MCF 10A (cell line): ENCODE results near the gene MTX1. TPM values are rescaled to one million over a fixed set of nuclear protein-coding genes. Genes with fewer than 3 reads are reported as not detected.

Source experiments
- BruUV-seq: library from RNA; stranded (reverse); fragments of 400-500 nt; replicated peaks from 2 replicates; lab custom pipeline; 2021; lab: Mats Ljungman, UMichigan
- CTCF ChIA-PET: fragments of 300-600 bp; sonication (Branson Sonifier 250); formaldehyde crosslinking; extraction: SDS; loops from one replicate; lab custom pipeline; 2021; ENCODE audit warnings: antibody characterized with exemption, inconsistent platforms; lab: Yijun Ruan, JAX
- POLR2A ChIA-PET: fragments of 300-600, 350-650 bp; sonication (Branson Sonifier 250); formaldehyde crosslinking; extraction: SDS; loops from one replicate; lab custom pipeline; 2020; ENCODE audit warnings: antibody characterized with exemption, inconsistent platforms; lab: Yijun Ruan, JAX
- DNase-seq: peaks from one replicate; pipeline ENCODE4 v3.0.0-alpha.2; 2018; ENCODE audit not compliant: unreplicated experiment
- H3K27ac Mint-ChIP-seq: one replicate; pipeline ENCODE4 v1.8.0; 2022; ENCODE audit warnings: mild to moderate bottlenecking, low read depth, mixed read lengths; ENCODE audit not compliant: unreplicated experiment
- H3K27me3 Mint-ChIP-seq: one replicate; pipeline ENCODE4 v1.8.0; 2022; ENCODE audit warnings: mixed read lengths; ENCODE audit not compliant: insufficient read depth, unreplicated experiment
- H3K36me3 Mint-ChIP-seq: one replicate; pipeline ENCODE4 v1.8.0; 2022; ENCODE audit warnings: mild to moderate bottlenecking, moderate library complexity, mixed read lengths; ENCODE audit not compliant: insufficient read depth, unreplicated experiment
- H3K4me1 Mint-ChIP-seq: one replicate; pipeline ENCODE4 v1.8.0; 2022; ENCODE audit warnings: mixed read lengths; ENCODE audit not compliant: insufficient read depth, unreplicated experiment
- H3K4me3 Mint-ChIP-seq: one replicate; pipeline ENCODE4 v1.8.0; 2022; ENCODE audit warnings: mild to moderate bottlenecking, moderate library complexity, mixed read lengths; ENCODE audit not compliant: unreplicated experiment
- H3K9me3 Mint-ChIP-seq: one replicate; pipeline ENCODE4 v1.8.0; 2022; ENCODE audit warnings: mixed read lengths; ENCODE audit not compliant: unreplicated experiment
- intact Hi-C: fragments of 100-400 bp; cut with micrococcal nuclease; formaldehyde crosslinking; loops from 2 replicates; pipeline ENCODE4 v1.14.1; 2022
- total RNA-seq: library from RNA; stranded (reverse); gene quantifications from 2 replicates; pipeline ENCODE4 v1.2.3, GENCODE V29; 2022
- TF ChIP-seq, protein P1 (sequence below): fragments of 200-600 bp; IDR thresholded peaks from one replicate; pipeline ENCODE4 v1.8.0; 2022; ENCODE audit warnings: antibody characterized with exemption, mild to moderate bottlenecking; ENCODE audit not compliant: unreplicated experiment

MTX1 gene
- total RNA-seq, 1 experiment from 2014 or later, result 67.4 TPM

DNA sequence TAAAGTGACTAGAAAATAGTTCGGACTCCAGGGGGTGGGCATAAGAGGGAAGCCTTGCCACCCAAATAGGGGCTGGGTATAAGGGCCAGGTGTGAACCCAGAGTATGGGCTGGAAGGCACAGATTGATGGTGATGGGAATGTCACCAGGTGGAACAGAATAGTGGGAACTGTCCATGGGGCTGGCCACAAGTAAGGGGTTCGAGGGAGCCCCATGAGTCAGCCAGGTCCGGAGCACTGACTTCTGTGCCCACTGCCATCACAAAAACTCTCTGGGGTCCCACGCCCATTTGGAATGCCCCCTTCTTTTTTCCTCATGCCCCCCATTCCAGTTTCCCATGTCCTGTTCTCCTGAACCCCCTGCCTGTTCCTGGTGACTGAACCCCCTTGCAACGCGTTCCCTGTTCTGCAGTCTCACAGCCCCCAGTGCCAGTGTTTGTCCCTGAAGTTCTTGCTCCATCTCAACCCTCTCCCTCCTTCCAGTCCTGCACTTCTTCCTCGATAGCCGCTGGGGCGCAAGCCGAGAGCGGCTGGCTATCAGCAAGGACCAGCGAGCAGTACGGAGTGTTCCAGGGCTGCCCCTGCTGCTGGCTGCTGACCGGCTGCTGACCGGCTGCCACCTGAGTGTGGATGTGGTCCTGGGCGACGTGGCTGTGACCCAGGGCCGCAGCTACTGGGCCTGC, 27.0 kb upstream of the MTX1 start:
- no peak for DNase-seq
- TF ChIP-seq, protein P1, sequence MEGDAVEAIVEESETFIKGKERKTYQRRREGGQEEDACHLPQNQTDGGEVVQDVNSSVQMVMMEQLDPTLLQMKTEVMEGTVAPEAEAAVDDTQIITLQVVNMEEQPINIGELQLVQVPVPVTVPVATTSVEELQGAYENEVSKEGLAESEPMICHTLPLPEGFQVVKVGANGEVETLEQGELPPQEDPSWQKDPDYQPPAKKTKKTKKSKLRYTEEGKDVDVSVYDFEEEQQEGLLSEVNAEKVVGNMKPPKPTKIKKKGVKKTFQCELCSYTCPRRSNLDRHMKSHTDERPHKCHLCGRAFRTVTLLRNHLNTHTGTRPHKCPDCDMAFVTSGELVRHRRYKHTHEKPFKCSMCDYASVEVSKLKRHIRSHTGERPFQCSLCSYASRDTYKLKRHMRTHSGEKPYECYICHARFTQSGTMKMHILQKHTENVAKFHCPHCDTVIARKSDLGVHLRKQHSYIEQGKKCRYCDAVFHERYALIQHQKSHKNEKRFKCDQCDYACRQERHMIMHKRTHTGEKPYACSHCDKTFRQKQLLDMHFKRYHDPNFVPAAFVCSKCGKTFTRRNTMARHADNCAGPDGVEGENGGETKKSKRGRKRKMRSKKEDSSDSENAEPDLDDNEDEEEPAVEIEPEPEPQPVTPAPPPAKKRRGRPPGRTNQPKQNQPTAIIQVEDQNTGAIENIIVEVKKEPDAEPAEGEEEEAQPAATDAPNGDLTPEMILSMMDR, result no peak
- Mint-ChIP-seq H3K27ac (no peak overlapping the region), H3K36me3 (peaks cover 12% of the 10 kb centered on the region), H3K4me1 (peaks cover 19% of the 10 kb centered on the region), H3K9me3 (no peaks in the 10 kb centered on the region), H3K4me3 (no peak overlapping the region), H3K27me3 (no peaks in the 10 kb centered on the region)
- ChIA-PET CTCF (interaction anchor here (0.6 to 2.4 kb wide), 5 partner anchors 9 to 90 kb away, joined by 3 to 16 read pairs (median 4); partner anchors contain the start of gene KRTCAP2), POLR2A (interaction anchor here (1.1 to 15.7 kb wide), 2 partner anchors 13 to 25 kb away, joined by 3 to 215 read pairs; no protein-coding TSS in a partner anchor)
- intact Hi-C loops, result no loop called here
- BruUV-seq, result no TSS peak

- TF ChIP-seq, protein P1, result no peak
- H3K4me3 Mint-ChIP-seq, result no peak overlapping the region
- peaks cover 18% of the 10 kb centered on the region for H3K36me3 Mint-ChIP-seq
- no peak overlapping the region for H3K27ac Mint-ChIP-seq
- no TSS peak for BruUV-seq
- peaks cover 18% of the 10 kb centered on the region for H3K4me1 Mint-ChIP-seq
- ChIA-PET POLR2A (interaction anchor here (1.0 to 15.7 kb wide), 3 partner anchors 10 to 48 kb away, joined by 3 to 215 read pairs (median 4); partner anchors contain the start of gene KRTCAP2), CTCF (interaction anchor here (0.6 to 1.7 kb wide), 3 partner anchors 10 to 40 kb away, joined by 3 to 6 read pairs (median 3); partner anchors contain the start of gene KRTCAP2)
- H3K27me3 Mint-ChIP-seq, result no peaks in the 10 kb centered on the region
- intact Hi-C loops, result no loop called here
- no peaks in the 10 kb centered on the region for H3K9me3 Mint-ChIP-seq
- no peak for DNase-seq
Measured at GRCh38 chr1:155182052-155182550, 26.4 kb upstream of the MTX1 start.

DNA sequence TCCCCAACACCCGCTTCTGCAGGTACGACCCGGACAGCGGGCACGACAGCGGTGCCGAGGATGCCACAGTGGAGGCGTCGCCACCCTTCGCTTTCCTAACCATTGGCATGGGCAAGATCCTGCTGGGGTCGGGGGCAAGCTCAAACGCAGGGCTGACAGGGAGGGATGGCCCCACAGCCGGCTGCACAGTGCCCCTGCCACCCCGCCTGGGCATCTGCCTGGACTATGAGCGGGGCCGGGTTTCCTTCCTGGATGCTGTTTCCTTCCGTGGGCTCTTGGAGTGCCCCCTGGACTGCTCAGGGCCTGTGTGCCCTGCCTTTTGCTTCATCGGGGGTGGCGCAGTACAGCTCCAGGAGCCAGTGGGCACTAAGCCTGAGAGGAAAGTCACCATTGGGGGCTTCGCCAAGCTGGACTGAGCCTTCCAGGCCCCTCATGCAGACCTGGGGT, 24.7 kb upstream of the MTX1 start:
- H3K9me3 Mint-ChIP-seq, result no peaks in the 10 kb centered on the region
- no peak for DNase-seq
- ChIA-PET CTCF (interaction anchor here (0.8 to 2.0 kb wide), 5 partner anchors 9 to 91 kb away, joined by 3 to 17 read pairs (median 6); partner anchors contain the start of gene KRTCAP2), POLR2A (interaction anchor here (0.6 to 15.7 kb wide), 5 partner anchors 11 to 219 kb away, joined by 3 to 215 read pairs (median 3); partner anchors contain the start of gene KRTCAP2)
- intact Hi-C loops, result no loop called here
- H3K27me3 Mint-ChIP-seq, result no peaks in the 10 kb centered on the region
- TF ChIP-seq, protein P1, result no peak
- peaks cover 33% of the 10 kb centered on the region for H3K36me3 Mint-ChIP-seq
- no peak overlapping the region for H3K4me3 Mint-ChIP-seq
- H3K4me1 Mint-ChIP-seq, result peaks cover 21% of the 10 kb centered on the region
- peak overlapping the region; percentile 4 for H3K27ac Mint-ChIP-seq
- BruUV-seq, result no TSS peak

DNA sequence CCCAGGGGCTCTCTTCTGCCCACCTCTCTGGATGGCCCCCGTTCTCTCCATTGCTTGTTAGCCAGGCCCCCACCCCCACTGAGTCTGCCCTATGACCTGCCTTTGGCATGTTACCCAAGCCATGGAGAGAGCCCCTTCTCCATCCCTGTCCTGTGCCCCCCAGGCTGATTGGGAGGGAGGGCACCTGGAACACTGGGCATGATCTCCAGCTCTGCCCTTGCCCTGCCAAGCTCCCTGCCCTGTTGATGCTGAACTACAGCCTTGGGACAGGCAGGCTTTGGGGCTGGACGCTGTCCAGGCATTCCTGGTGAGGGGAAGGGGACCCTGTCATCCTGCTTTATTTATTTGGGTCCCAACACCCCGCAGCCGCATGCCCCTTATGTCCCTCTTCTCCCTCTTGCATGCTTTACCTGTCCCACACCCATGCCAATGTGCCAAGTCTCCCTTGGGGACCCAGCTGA, 24.1 kb upstream of the MTX1 start:
- intact Hi-C loops, result no loop called here
- no peak overlapping the region for H3K27ac Mint-ChIP-seq
- peaks cover 21% of the 10 kb centered on the region for H3K4me1 Mint-ChIP-seq
- no peak for DNase-seq
- H3K4me3 Mint-ChIP-seq, result no peak overlapping the region
- TF ChIP-seq, protein P1, result no peak
- H3K36me3 Mint-ChIP-seq, result peaks cover 33% of the 10 kb centered on the region
- H3K27me3 Mint-ChIP-seq, result no peaks in the 10 kb centered on the region
- BruUV-seq, result no TSS peak
- no peaks in the 10 kb centered on the region for H3K9me3 Mint-ChIP-seq
- ChIA-PET POLR2A (interaction anchor here (0.6 to 15.7 kb wide), 5 partner anchors 10 to 146 kb away, joined by 3 to 215 read pairs (median 4); partner anchors contain the start of gene KRTCAP2), CTCF (interaction anchor here (0.8 to 2.7 kb wide), 7 partner anchors 7 to 92 kb away, joined by 3 to 18 read pairs (median 12); partner anchors contain the start of gene KRTCAP2)
